Measurements from ENCODE around the gene MGAT4A.

Gene MGAT4A

GRCh38 chr2:98731041-98731893 is at the start of gene MGAT4A:
Gene MGAT4A, minus strand, starts transcription at chr2:98731132. Its CDS starts 4,800 bp downstream, at chr2:98726332.
- DNase-seq, result peak; percentile 5

DNA sequence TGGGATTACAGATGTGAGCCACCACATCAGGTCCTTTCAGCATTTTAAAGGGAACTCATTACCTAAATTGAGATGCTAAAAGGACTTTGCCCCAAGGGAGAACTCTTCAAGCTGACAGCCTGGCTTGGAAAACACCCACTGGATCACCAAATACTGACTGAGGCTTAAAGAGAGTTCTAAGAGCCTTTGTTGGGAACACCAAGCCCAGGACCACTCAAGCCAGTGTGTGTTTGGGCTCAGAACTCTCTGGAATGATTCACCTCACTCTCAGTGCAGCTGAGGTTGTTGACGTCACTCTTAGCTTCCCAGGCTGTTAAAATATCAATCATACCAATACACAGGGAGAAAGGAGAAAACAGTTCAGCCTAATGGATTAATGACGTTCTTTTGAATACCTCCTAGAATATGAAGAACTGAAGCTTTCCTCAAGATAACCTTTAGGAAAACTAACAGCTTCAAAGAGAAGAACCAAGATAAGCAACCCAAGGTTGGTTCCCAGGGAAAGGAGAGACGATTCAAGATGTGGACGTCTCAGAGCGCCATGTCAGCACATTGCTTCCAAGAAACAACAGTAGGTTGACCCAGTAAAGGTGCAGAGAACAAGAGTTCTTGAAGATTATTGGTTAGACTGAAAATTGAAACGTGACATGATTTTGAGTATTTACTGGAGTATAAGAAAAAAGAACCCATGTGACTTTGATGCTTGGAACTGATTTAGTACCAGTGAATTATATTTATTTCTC is 48.0 kb upstream of the MGAT4A start:
- peak; percentile 15 for DNase-seq

DNA sequence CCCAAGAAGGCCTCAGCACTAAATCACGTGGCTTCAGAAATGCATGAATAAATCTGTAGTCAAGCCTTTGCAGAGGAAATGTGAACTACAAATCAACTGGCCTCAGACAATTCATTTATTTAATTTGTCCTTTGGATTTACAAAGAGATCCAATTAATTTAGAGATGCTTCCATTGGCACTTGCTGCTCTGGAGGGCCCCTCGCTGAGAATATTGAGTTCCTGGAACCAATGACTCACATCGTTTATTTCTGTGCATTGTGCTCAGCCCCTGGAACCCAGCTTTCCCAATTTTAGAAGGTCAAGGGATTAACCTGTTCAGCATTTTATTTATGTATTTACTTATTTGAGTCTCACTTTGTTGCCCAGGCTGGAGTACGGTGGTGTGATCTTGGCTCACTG is 47.2 kb upstream of the MGAT4A start:
- DNase-seq, result no peak

DNA sequence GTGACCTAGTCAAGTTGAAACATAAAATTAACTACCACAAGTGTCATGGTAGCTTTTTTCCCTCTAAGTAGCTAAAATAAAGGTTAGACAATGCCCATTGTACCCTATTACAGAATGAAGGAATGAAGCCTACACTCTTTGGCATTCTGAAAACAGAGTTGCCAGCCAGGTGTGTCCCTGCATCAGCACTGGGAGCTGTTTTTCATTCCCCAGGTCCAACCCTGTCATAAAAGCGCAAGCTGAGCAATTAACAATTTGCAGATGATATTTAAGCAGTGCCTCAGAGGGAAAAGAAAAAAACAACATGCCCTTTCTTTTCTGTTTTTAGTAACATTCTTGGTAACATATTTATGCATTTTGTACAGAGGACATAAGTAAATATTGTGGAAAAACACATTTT is 46.8 kb upstream of the MGAT4A start:
- DNase-seq, result no peak

DNA sequence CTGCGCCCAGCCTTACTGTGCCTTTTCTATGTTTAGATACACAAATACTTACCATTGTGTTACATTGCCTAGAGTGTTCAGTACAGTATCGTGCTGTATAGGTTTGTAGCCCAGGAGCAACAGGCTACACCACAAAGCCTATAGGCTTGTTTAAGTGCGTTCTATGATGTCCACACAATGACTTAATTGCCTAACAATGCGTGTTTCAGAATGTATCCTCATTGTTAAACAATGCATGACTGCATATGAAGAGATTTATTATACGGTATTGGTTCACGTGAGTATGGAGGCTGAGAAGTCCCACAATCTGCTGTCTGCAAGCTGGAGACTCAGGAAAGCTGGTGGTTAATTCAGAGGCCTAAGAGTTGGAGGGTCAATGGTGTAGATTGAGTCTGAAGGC is 46.1 kb upstream of the MGAT4A start:
- peak; percentile 38 for DNase-seq

- DNase-seq, result no peak
Measured at GRCh38 chr2:98776136-98776535, 45.2 kb upstream of the MGAT4A start.

- DNase-seq, result no peak
Measured at GRCh38 chr2:98775146-98775986, 44.4 kb upstream of the MGAT4A start.

- no peak for DNase-seq
Measured at GRCh38 chr2:98773907-98774306, 43.0 kb upstream of the MGAT4A start.

- no peak for DNase-seq
Measured at GRCh38 chr2:98773169-98773568, 42.2 kb upstream of the MGAT4A start.

DNA sequence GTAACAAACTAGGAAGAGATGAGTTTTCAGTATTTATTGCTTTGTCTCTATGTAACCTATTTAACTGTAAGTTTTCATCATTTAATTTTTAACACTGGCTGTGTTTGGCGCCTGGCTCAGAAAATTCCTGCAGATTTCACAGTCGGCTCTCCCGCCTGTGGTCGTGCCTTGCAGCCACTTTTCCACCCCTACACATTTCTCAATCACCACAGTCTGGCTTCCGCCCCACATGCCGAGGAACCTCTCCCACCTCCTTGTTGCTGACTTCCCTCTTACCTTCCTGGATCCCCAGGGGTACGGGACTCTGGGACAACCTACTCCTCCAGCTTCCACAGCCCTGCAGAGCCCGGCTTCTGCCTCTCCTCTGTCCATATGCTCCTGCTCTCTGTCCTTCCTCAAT is 41.6 kb upstream of the MGAT4A start:
- DNase-seq, result no peak

- no peak for DNase-seq
Measured at GRCh38 chr2:98771721-98772524, 41.0 kb upstream of the MGAT4A start.

GRCh38 chr2:98771264-98771663 is 40.3 kb upstream of the MGAT4A start:
- no peak for DNase-seq

GRCh38 chr2:98769784-98770183 is 38.9 kb upstream of the MGAT4A start:
- no peak for DNase-seq

DNA sequence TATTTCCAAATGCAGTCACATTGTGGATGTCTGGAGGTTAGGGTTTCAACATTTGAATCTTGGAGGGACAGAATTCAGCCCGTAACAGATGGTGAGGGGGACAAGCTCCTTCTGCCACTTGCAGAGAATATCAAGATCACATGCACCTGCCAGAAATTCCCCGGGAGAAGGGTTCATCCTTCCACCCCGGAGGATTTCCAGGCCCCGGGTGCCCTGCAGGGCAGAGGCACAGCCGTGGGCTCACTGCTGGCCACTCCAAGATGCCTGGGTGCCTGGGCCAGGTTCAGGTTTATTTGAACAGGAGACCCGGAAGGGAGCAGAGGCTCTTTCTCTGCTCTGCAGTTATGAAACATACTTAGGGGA is 38.2 kb upstream of the MGAT4A start:
- no peak for DNase-seq

DNA sequence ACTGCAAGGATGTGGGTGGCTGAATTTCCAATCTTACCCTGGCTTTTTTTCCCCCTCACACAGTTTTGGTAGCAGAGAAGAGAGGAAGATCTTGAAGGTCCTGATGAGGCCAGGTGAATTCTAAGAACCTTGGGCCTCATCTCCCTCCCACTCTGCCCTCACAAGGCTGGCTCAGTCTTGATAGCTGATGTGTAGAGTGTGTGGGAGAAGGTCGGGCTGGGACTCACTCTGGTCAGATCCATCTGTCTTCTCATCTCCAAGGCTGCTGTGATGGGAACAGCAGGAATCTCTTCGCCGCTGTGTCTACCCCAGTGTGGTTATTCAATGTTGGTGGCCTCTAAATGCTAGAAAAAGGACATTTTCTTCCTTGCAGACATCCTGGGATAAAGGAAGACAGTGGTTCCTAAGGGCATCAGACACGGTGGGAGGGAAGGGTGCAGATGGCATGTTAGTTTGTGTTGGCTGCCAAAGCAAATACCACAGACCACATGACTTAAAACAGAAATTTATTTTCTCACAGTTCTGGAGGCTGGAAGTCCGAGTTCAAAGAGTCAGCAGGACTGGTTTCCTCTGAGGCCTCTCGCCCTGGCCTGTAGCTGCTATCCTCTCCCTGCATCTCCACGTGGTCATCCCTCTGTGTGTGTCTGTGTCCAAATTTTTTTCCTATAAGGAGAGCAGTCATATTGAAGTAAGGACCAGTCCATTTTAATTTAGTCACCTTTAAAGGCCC is 37.6 kb upstream of the MGAT4A start:
- DNase-seq, result no peak

GRCh38 chr2:98764499-98764898 is 33.6 kb upstream of the MGAT4A start:
- DNase-seq, result no peak

GRCh38 chr2:98763209-98763951 is 32.4 kb upstream of the MGAT4A start:
- no peak for DNase-seq

- no peak for DNase-seq
Measured at GRCh38 chr2:98761909-98762308, 31.0 kb upstream of the MGAT4A start.

- no peak for DNase-seq
Measured at GRCh38 chr2:98761267-98761781, 30.4 kb upstream of the MGAT4A start.

- DNase-seq, result no peak
Measured at GRCh38 chr2:98759827-98760625, 29.1 kb upstream of the MGAT4A start.

Data from HCEC 1CT (cell line).